Astrocyte (in vitro differentiated cells and primary cell): Measurements from ENCODE around the gene IMMP2L. TPM values are rescaled to one million over a fixed set of nuclear protein-coding genes. Genes with fewer than 3 reads are reported as not detected.

Source experiments
- DNase-seq: peaks from one replicate; pipeline ENCODE4 v3.0.0-alpha.2; 2010; ENCODE audit warnings: low read depth
- FAIRE-seq: peaks from 2 replicates; lab custom pipeline; 2011; peaks lifted over from hg19 to GRCh38; lab: Jason Lieb, UNC
- H2AFZ ChIP-seq: 2 replicates; pipeline ENCODE4 v1.6.0; 2012; ENCODE audit warnings: low read depth, low read length, inconsistent platforms
- H3K27ac ChIP-seq: 2 replicates; pipeline ENCODE4 v1.5.1; 2011; ENCODE audit warnings: low read depth, low read length, inconsistent platforms
- H3K27me3 ChIP-seq: 2 replicates; pipeline ENCODE4 v1.6.0; 2011; ENCODE audit warnings: low read length, inconsistent platforms; ENCODE audit not compliant: insufficient read depth
- H3K36me3 ChIP-seq: 2 replicates; pipeline ENCODE4 v1.5.1; 2011; ENCODE audit warnings: low read length, inconsistent platforms; ENCODE audit not compliant: insufficient read depth
- H3K4me1 ChIP-seq: 2 replicates; pipeline ENCODE4 v1.5.1; 2011; ENCODE audit warnings: low read length, inconsistent platforms; ENCODE audit not compliant: insufficient read depth
- H3K4me2 ChIP-seq: 2 replicates; pipeline ENCODE4 v1.6.0; 2012; ENCODE audit warnings: low read length, inconsistent platforms
- H3K4me3 ChIP-seq: 2 replicates; pipeline ENCODE4 v1.5.1; 2011; ENCODE audit warnings: low read depth, mild to moderate bottlenecking, low read length, inconsistent platforms; ENCODE audit not compliant: insufficient read depth
- H3K79me2 ChIP-seq: 2 replicates; pipeline ENCODE4 v1.6.0; 2012; ENCODE audit warnings: mild to moderate bottlenecking, low read length, inconsistent platforms; ENCODE audit not compliant: insufficient read depth
- H3K9ac ChIP-seq: 2 replicates; pipeline ENCODE4 v1.6.0; 2012; ENCODE audit warnings: mild to moderate bottlenecking, low read length, inconsistent platforms
- H3K9me3 ChIP-seq: 2 replicates; pipeline ENCODE4 v1.5.1; 2012; ENCODE audit warnings: low read depth, mild to moderate bottlenecking, low read length, inconsistent platforms; ENCODE audit not compliant: insufficient read depth
- H4K20me1 ChIP-seq: 2 replicates; pipeline ENCODE4 v1.6.0; 2012; ENCODE audit warnings: low read length, inconsistent platforms; ENCODE audit not compliant: insufficient read depth
- H3K27ac Mint-ChIP-seq: one replicate; pipeline ENCODE4 v1.8.0; 2021; ENCODE audit warnings: mild to moderate bottlenecking, mixed read lengths; ENCODE audit not compliant: unreplicated experiment
- H3K27me3 Mint-ChIP-seq: one replicate; pipeline ENCODE4 v1.8.0; 2021; ENCODE audit warnings: low read depth, mixed read lengths; ENCODE audit not compliant: unreplicated experiment
- H3K36me3 Mint-ChIP-seq: one replicate; pipeline ENCODE4 v1.8.0; 2021; ENCODE audit warnings: low read depth, mixed read lengths; ENCODE audit not compliant: unreplicated experiment
- H3K4me1 Mint-ChIP-seq: one replicate; pipeline ENCODE4 v1.8.0; 2021; ENCODE audit warnings: low read depth, mixed read lengths; ENCODE audit not compliant: unreplicated experiment
- H3K4me3 Mint-ChIP-seq: one replicate; pipeline ENCODE4 v1.8.0; 2021; ENCODE audit warnings: mild to moderate bottlenecking, moderate library complexity, mixed read lengths; ENCODE audit not compliant: unreplicated experiment
- H3K9me3 Mint-ChIP-seq: one replicate; pipeline ENCODE4 v1.8.0; 2021; ENCODE audit warnings: mild to moderate bottlenecking, mixed read lengths; ENCODE audit not compliant: unreplicated experiment
- EZH2 ChIP-seq: IDR thresholded peaks from 2 replicates; pipeline ENCODE4 v1.6.1; 2012; ENCODE audit warnings: mild to moderate bottlenecking, low read length, inconsistent platforms; ENCODE audit not compliant: insufficient read depth
- total RNA-seq: library from RNA; stranded (reverse); gene quantifications from 2 replicates; pipeline ENCODE4 v1.2.1, GENCODE V29; 2021
- TF ChIP-seq, protein P1 (sequence below): IDR thresholded peaks from 2 replicates; pipeline ENCODE4 v1.5.1; 2011; ENCODE audit warnings: low read depth, mild to moderate bottlenecking, inconsistent platforms, low read length, moderate library complexity; ENCODE audit not compliant: insufficient read depth

The IMMP2L gene
- total RNA-seq, 1 donor from 2014 or later = 13.8 TPM

DNA sequence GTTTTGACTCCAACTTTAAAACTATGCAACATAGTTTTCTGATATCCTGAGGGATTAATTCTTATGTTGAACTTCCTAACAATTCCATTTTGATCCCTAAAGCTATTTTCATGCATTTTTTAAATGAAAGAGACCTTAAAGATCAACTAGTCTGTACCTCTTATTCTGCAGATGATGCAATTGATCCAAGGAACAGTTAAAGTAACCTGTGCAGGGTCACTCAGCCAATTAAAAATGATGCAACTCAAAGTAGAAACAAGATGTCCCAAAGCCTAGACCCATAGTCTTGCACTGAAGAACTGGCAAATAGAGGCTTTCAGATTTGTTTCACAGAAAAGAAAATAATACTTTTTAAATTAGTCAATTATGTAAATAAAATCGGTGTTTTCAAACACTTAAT lies 86.3 kb downstream of the IMMP2L start:
- Histone ChIP-seq H3K36me3 (no peaks in the 10 kb centered on the region), H3K4me2 (no peak overlapping the region), H4K20me1 (no peaks in the 10 kb centered on the region), H3K9ac (no peak overlapping the region), H3K27ac (no peak overlapping the region), H3K27me3 (no peaks in the 10 kb centered on the region), H3K4me3 (no peak overlapping the region), H3K9me3 (no peaks in the 10 kb centered on the region), H3K79me2 (no peaks in the 10 kb centered on the region), H2AFZ (no peak overlapping the region), H3K4me1 (no peaks in the 10 kb centered on the region)
- no peak for TF ChIP-seq EZH2
- TF ChIP-seq, protein P1, sequence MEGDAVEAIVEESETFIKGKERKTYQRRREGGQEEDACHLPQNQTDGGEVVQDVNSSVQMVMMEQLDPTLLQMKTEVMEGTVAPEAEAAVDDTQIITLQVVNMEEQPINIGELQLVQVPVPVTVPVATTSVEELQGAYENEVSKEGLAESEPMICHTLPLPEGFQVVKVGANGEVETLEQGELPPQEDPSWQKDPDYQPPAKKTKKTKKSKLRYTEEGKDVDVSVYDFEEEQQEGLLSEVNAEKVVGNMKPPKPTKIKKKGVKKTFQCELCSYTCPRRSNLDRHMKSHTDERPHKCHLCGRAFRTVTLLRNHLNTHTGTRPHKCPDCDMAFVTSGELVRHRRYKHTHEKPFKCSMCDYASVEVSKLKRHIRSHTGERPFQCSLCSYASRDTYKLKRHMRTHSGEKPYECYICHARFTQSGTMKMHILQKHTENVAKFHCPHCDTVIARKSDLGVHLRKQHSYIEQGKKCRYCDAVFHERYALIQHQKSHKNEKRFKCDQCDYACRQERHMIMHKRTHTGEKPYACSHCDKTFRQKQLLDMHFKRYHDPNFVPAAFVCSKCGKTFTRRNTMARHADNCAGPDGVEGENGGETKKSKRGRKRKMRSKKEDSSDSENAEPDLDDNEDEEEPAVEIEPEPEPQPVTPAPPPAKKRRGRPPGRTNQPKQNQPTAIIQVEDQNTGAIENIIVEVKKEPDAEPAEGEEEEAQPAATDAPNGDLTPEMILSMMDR = no peak
- H3K27ac Mint-ChIP-seq = no peak overlapping the region
- peaks cover 3% of the 10 kb centered on the region for H3K9me3 Mint-ChIP-seq
- DNase-seq = no peak
- H3K4me3 Mint-ChIP-seq = no peak overlapping the region
- H3K4me1 Mint-ChIP-seq = no peaks in the 10 kb centered on the region
- FAIRE-seq = no peak
- H3K27me3 Mint-ChIP-seq = no peaks in the 10 kb centered on the region
- peaks cover 2% of the 10 kb centered on the region for H3K36me3 Mint-ChIP-seq

- H3K27me3 Mint-ChIP-seq = no peaks in the 10 kb centered on the region
- no peak for TF ChIP-seq EZH2
- TF ChIP-seq, protein P1 = no peak
- no peak overlapping the region for H3K27ac Mint-ChIP-seq
- FAIRE-seq (no peak), DNase-seq (no peak)
- no peaks in the 10 kb centered on the region for H4K20me1 ChIP-seq
- H3K36me3 Mint-ChIP-seq = peaks cover 2% of the 10 kb centered on the region
- H3K4me1 ChIP-seq = no peaks in the 10 kb centered on the region
- H3K27me3 ChIP-seq = no peaks in the 10 kb centered on the region
- no peak overlapping the region for H3K9ac ChIP-seq
- no peak overlapping the region for H3K4me2 ChIP-seq
- no peak overlapping the region for H3K4me3 Mint-ChIP-seq
- H2AFZ ChIP-seq = no peak overlapping the region
- no peak overlapping the region for H3K4me3 ChIP-seq
- H3K9me3 ChIP-seq = no peaks in the 10 kb centered on the region
- no peaks in the 10 kb centered on the region for H3K36me3 ChIP-seq
- H3K79me2 ChIP-seq = no peaks in the 10 kb centered on the region
- H3K4me1 Mint-ChIP-seq = no peaks in the 10 kb centered on the region
- H3K9me3 Mint-ChIP-seq = peaks cover 3% of the 10 kb centered on the region
- H3K27ac ChIP-seq = no peak overlapping the region
These were observed 86.9 kb downstream of the IMMP2L start for GRCh38 chr7:111475419-111475748.

- Histone ChIP-seq H3K9me3 (no peaks in the 10 kb centered on the region), H3K27ac (no peak overlapping the region), H3K4me2 (no peak overlapping the region), H3K4me3 (no peak overlapping the region), H2AFZ (no peak overlapping the region), H3K36me3 (no peaks in the 10 kb centered on the region), H3K27me3 (no peaks in the 10 kb centered on the region), H3K9ac (no peak overlapping the region), H3K79me2 (no peaks in the 10 kb centered on the region), H4K20me1 (no peaks in the 10 kb centered on the region), H3K4me1 (no peaks in the 10 kb centered on the region)
- Mint-ChIP-seq H3K4me3 (no peak overlapping the region), H3K27me3 (no peaks in the 10 kb centered on the region), H3K27ac (no peak overlapping the region), H3K36me3 (peaks cover 2% of the 10 kb centered on the region), H3K9me3 (peaks cover 3% of the 10 kb centered on the region), H3K4me1 (no peaks in the 10 kb centered on the region)
- no peak for FAIRE-seq
- no peak for TF ChIP-seq EZH2
- TF ChIP-seq, protein P1 = no peak
- no peak for DNase-seq
These were observed 87.4 kb downstream of the IMMP2L start for GRCh38 chr7:111474723-111475418.
